HL-60 (cell line): ENCODE measurements around the gene DIS3L2.
A peak's percentile ranks its signal among the peaks of the same experiment; 100 is the strongest.

Experiments used
- DNase-seq, 2 experiments: peaks; one replicate each; pipeline ENCODE4 v3.0.0-alpha.2; 2010 to 2020; ENCODE audit warnings: low read depth in 1 of 2, low spot score in 1 of 2
- H3K27ac ChIP-seq: fragments of 250-450 bp; sonication (Bioruptor Pico); replicated peaks from 2 replicates; pipeline ENCODE4 v1.5.1; 2020; ENCODE audit warnings: mild to moderate bottlenecking, moderate library complexity
- H3K27me3 ChIP-seq: fragments of 250-450 bp; sonication (Bioruptor Pico); 2 replicates; pipeline ENCODE4 v1.5.1; 2021; ENCODE audit warnings: mild to moderate bottlenecking, moderate library complexity; ENCODE audit not compliant: insufficient read depth, poor library complexity, severe bottlenecking
- H3K4me3 ChIP-seq: replicated peaks from 2 replicates; pipeline ENCODE4 v1.5.1; 2011; ENCODE audit warnings: mild to moderate bottlenecking, control low read depth, low read length; ENCODE audit not compliant: insufficient read depth
- CTCF ChIP-seq: IDR thresholded peaks from one replicate; pipeline ENCODE4 v1.5.1; 2011; ENCODE audit warnings: low read length, control low read depth, inconsistent platforms; ENCODE audit not compliant: insufficient read depth
- GABPA ChIP-seq: IDR thresholded peaks from 2 replicates; pipeline ENCODE4 v1.6.1; 2012; ENCODE audit warnings: low read depth
- POLR2AphosphoS5 ChIP-seq: IDR thresholded peaks from 2 replicates; pipeline ENCODE4 v1.6.1; 2012; ENCODE audit warnings: low read depth
- REST ChIP-seq: IDR thresholded peaks from 2 replicates; pipeline ENCODE4 v1.6.1; 2012; ENCODE audit warnings: low read depth; ENCODE audit not compliant: insufficient replicate concordance
- SPI1 ChIP-seq: IDR thresholded peaks from 2 replicates; pipeline ENCODE4 v1.6.1; 2012; ENCODE audit warnings: low read depth, mild to moderate bottlenecking, borderline replicate concordance
- long read RNA-seq: library from polyadenylated mRNA; unstranded; transcript quantifications from one replicate; pipeline ENCODE4 v2.0.0, GENCODE V29; 2020

The DIS3L2 gene
- long read RNA-seq, transcript DIS3L2-202 (21 exons, 3,501 nt): major isoform, 13 of 40 reads
- long read RNA-seq, partial matches to known transcripts: 11 of 40 reads
- long read RNA-seq, other reads (novel, unspliced or antisense): 16 of 40 reads

- Histone ChIP-seq H3K27me3 (no peaks in the 10 kb centered on the region), H3K4me3 (peak within 1 kb of the TSS; percentile 99), H3K27ac (peak within 1 kb of the TSS; percentile 87)
- TF ChIP-seq SPI1: no peak
- peak; percentile 36 for TF ChIP-seq REST
- TF ChIP-seq POLR2AphosphoS5: peak; percentile 91
- no peak for TF ChIP-seq CTCF
- TF ChIP-seq GABPA: peak; percentile 88
- DNase-seq: peak; percentile 63 to 80
These were observed at the start of gene DIS3L2 for GRCh38 chr2:231961349-231962166. DIS3L2 (plus strand) TSS chr2:231961713; CDS start chr2:232014928, 53,215 bp downstream.

GRCh38 chr2:231914077-231914690, 47.3 kb upstream of the DIS3L2 start:
- no peak for TF ChIP-seq SPI1
- TF ChIP-seq GABPA: no peak
- Histone ChIP-seq H3K27ac (no peak overlapping the region), H3K4me3 (no peak overlapping the region), H3K27me3 (peaks cover 3% of the 10 kb centered on the region)
- DNase-seq: no peak

GRCh38 chr2:231917280-231918066, 44.0 kb upstream of the DIS3L2 start:
- H3K27me3 ChIP-seq: peaks cover 10% of the 10 kb centered on the region

GRCh38 chr2:231918501-231919330, 42.8 kb upstream of the DIS3L2 start:
- no peak overlapping the region for H3K27ac ChIP-seq
- no peak overlapping the region for H3K4me3 ChIP-seq
- DNase-seq: no peak
- H3K27me3 ChIP-seq: peaks cover 20% of the 10 kb centered on the region
- TF ChIP-seq SPI1: no peak
- no peak for TF ChIP-seq CTCF
- no peak for TF ChIP-seq GABPA
- no peak for TF ChIP-seq REST
- TF ChIP-seq POLR2AphosphoS5: no peak

More at GRCh38 chr2:231917280-231918066, 44.0 kb upstream of the DIS3L2 start:
- TF ChIP-seq POLR2AphosphoS5 (no peak), SPI1 (no peak)
- Histone ChIP-seq H3K4me3 (no peak overlapping the region), H3K27ac (no peak overlapping the region)
- no peak for DNase-seq
